Left renal cortex interstitium (tissue), 4 donors: ENCODE measurements around the gene TWF2. TPM values are rescaled to one million over a fixed set of nuclear protein-coding genes. Genes with fewer than 3 reads are reported as not detected.

Experiments
- DNase-seq, 4 donors: peaks; one replicate each; pipeline ENCODE4 v3.0.0-alpha.2; 2013; ENCODE audit warnings: low read depth in 4 of 4, low spot score in 2 of 4, missing footprints in 1 of 4
- polyA plus RNA-seq, 4 donors: library from polyadenylated mRNA; unstranded; fragments of 120-200 nt; gene quantifications; one replicate each; pipeline ENCODE4 v1.2.1, GENCODE V29; 2013; ENCODE audit not compliant: insufficient read length in 4 of 4

The TWF2 gene
- polyA plus RNA-seq, 4 donors, result 25.9 to 40.3 (median 32.0) TPM

DNA sequence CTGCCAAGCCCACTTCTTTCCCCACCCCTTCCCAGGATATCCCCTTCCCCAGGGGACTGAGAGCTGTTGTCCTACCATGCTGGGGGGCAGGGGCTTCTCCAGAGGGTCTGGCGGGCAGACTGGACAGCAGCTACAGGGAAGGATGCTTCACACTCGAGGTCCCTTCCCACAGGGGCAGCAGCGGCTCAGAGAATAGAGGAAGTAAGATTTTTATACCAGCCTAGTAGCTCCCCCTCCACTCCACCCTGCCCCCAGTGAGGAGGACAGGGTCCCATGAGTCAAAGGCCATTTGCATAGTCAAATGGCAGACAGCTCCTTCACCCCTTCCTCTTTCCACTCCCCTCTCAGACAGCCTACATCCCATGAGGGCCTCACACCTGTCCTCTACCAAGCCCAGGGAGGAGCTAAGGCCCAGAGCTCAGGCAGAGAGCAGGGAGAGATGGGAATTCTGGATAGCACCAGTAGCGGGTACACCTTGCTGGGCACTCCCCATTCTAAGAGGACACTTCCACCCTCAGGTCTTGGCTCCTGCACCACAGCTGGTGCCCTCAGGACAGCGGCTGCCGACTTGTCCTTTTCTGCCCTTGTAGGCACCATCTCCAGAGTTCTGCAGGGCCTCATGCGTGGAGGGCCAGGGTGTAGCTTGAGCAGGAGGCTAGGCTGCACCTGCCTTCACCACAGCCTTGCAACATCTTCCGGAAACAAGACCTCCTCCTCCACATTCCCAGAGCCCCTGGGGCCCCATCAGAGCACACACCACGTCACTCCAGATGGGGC lies 13.3 kb downstream of the TWF2 start, which contains the start of gene TLR9:
TLR9 (minus strand) TSS at position 194 of the 777 bp plus-strand sequence; CDS start at position 78, 116 bp downstream.
- no peak for DNase-seq

DNA sequence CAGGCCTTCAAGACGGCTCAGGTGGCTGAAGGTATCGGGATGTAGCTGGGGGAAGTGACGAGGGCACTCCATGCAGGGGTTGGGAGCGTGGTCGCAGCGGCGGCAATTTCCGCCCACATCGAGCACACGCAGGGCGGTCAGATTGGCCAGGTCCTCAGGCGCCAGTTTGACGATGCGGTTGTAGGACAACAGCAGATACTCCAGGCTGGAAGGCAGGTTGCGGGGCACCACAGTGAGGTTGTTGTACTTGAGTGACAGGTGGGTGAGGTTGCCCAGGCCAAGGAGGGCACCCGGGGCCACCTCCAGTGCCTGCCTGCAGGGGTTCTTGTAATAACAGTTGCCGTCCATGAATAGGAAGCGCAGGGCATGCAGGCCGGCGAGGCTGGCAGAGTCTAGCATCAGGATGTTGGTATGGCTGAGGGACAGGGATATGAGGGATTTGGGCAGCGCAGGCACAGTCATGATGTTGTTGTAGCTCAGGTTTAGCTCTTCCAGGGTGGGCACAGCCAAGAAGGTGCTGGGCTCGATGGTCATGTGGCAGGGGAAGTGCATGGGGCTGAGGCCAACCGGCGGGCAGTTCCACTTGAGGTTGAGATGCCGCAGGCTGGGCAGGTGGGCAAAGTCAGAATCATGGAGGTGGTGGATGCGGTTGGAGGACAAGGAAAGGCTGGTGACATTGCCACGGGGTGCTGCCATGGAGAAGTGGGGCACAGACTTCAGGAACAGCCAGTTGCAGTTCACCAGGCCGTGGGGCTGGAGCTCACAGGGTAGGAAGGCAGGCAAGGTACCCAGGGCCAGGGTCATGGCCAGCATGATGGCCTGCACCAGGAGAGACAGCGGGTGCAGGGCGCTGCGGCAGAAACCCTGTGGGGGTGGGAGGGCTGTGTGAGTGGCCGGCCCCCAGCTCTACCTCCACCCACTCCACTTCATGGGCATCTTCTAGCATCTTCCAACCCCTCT lies 15.2 kb downstream of the TWF2 start:
- DNase-seq, result no peak

DNA sequence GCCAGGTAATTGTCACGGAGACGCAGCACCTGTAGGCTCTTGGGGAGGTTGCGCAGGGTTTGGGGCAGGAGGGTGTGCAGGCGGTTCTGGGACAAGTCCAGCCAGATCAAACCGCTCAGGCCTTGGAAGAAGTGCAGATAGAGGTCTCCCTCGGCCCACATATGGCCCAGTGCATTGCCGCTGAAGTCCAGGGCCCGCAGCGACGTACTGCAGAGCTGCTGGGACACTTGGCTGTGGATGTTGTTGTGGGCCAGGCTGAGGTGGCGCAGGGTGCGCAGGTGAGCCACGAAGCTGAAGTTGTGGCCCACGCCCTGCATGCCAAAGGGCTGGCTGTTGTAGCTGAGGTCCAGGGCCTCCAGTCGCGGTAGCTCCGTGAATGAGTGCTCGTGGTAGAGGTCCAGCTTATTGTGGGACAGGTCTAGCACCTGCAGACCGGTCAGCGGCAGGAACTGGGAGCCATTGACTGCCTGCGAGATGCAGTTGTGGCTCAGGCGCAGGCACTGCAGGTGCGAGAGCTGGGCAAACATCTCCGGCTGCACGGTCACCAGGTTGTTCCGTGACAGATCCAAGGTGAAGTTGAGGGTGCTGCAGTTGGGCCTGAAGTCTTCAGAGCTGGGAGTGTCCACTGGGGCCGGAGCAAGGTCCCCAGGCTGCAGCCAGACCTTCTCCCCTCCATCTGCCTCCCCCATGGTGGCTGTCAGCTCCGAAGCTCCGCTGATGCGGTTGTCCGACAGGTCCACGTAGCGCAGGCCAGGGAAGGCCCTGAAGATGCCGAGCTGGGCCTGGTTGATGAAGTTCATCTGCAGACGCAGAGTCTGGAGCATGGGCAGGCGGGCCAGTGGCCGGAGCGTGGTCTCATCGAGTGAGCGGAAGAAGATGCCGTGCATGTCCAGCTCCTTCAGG lies 16.4 kb downstream of the TWF2 start:
- no peak for DNase-seq

DNA sequence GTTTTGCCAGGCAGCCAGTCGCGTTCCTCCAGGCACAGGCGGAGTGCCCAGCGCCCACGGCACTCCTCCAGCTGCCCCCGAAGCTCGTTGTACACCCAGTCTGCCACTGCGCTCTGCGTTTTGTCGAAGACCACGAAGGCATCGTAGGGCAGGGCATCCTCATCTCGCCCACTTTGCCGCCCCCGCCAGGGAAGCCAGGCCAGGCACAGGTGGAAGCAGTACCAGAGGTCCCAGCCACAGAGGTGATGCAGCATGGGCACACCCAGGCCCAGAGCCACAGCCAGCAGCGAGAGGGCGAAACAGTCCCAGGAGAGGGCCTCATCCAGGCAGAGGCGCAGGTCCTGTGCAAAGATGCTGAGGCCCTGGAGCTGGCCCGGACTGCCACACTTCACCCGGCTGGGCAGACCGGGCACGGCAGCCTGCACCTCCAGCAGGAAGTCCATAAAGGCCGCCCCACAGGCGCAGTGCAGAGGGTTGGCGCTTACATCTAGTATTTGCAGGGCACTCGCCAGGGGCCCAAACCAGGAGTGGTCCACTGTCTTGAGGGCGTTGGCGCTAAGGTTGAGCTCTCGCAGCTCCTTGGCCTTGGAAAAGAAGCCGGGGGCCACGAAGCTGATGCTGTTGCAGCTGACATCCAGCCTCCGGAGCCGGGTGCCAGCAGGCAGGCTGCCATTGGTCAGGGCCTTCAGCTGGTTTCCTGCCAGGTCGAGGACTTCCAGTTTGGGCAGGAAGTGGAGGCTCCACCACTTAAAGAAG lies 17.2 kb downstream of the TWF2 start:
- no peak for DNase-seq

DNA sequence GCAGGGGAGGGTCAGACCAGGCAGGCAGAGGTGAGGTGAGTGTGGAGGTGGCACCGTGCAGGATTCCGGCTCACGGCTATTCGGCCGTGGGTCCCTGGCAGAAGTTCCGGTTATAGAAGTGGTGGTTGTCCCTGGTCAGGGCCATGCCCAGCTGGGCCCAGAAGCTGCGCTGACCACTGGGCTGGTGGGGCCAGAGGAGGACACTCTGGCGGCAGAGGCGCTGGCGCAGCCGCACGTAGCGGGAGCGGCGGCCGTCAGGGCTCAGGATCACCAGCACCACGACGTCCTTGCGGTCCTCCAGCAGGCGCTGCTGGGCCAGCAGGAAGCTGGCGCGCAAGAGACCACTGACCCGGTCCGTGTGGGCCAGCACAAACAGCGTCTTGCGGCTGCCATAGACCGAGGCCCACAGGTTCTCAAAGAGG lies 17.8 kb downstream of the TWF2 start:
- DNase-seq, result no peak

DNA sequence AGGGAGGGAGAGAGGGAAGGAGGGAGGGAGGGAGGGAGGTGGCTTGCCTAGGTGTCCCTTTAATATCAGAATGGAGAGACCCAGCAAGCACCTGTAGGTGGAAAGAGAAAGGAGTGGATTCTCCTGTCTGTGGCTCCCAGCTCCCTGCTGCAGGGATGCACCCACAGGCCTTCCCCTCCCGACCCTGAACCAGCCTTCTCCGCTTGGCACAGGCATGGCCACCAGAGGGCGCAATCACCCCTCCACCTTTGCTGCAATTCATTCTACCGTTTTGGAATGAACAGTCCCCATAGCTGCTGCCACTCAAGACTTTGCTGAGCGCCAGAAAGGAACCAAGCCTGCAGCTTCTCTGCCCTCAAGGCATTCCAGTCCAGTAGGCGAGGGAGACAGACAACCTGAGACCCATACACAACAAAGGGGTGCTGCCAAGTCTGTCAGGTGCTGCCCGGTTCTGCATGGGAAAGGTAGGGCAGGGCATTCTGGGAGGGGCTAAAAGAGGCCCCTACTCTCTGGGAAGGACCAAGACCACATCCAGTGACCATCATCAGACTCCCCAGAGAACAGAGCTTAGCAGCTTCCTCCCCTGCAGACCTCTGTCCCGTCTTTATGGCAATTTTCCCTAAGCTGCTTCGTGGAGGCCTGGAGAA lies 18.5 kb downstream of the TWF2 start:
- peak in 1 of 4 donors; percentile 76 for DNase-seq

DNA sequence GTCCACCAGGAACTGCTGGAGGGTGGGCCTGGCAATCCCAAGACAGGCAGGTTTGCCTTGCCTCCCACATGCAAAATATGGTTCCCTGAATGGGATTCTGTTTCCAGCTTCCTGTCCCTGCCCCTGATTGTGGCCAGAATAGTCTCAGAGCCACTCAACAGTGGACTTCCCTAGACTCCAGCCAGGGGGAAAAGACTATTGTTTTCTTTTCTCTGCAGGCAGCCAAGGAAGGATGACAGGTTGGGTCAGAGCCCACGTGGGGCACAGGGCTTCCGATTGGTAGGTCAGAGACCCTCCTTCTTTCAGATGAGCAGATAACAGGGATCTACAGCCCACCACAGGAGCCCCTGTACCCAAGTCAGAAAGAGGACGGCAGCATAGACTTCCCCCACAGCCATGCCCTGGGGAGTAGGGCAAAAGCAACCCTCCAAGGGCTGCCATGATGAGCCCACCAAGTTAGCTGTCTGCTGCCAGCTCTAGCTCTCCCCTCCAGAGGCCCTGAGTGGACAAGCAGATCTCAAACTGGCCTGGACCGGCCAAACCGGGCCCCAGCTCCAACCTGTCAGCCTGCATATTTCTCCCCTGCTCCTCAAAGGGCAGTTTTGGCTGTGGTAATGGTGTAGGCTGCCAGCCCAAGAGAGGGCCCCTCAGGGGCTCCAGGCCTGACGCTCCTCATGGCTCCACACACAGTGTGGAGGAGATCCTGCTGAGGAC lies 19.9 kb downstream of the TWF2 start:
- DNase-seq, result peak in 1 of 4 donors; percentile 50

DNA sequence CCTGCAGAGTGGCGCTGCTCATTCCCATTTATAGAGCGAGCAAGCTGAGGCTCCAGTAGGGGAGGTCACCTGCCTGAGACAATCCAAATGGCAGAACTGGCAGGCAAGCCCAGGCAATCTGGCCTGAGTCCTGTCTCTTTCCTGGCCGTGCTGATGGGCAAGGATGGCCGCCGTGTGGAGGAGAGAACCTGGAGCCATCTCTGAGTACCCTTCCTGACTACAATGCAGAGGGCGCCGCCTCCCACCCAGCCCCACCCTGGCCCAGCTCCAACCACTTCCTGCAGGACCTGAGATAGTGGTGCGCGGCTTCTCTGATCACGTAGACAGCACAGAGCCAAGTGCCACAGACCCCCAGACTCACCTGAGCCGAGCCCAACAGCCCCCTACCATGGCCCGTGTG lies 20.5 kb downstream of the TWF2 start:
- no peak for DNase-seq

DNA sequence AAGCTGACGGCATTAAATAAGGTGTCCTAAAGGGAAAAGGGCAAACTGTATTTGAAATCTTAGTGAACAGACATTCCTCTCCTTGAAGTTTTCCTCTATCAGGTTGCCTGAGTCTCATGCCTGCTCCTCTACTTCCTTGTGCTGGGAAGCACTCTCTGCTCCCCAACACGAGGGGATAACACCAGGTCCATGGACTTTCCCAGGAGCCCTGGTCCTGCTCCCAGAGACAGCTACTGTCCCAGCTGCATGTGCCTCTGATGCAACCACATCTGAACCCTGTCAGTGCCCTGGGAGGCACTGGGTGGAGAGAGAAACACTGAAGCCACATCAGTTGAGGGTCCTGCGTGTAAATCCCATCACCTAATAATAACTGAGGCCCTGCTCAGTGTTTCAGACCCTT lies 20.9 kb downstream of the TWF2 start:
- DNase-seq, result no peak

DNA sequence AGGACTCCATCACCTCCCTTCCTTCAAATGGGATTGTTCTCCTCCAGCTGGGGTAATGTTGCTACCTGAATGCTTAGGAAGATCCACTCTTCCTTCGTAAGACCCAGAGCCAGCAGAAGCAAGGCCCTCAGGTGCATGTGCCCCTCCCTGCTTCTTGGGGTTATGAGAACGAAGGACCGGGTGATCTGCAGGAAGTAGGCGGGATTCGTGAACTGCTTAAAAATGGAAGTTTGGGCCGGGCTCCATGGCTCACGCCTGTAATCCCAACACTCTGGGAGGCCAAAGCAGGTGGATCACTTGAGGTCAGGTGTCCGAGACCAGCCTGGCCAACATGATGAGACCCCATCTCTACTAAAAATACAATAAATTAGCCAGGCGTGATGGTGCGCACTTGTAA lies 21.6 kb downstream of the TWF2 start:
- no peak for DNase-seq

DNA sequence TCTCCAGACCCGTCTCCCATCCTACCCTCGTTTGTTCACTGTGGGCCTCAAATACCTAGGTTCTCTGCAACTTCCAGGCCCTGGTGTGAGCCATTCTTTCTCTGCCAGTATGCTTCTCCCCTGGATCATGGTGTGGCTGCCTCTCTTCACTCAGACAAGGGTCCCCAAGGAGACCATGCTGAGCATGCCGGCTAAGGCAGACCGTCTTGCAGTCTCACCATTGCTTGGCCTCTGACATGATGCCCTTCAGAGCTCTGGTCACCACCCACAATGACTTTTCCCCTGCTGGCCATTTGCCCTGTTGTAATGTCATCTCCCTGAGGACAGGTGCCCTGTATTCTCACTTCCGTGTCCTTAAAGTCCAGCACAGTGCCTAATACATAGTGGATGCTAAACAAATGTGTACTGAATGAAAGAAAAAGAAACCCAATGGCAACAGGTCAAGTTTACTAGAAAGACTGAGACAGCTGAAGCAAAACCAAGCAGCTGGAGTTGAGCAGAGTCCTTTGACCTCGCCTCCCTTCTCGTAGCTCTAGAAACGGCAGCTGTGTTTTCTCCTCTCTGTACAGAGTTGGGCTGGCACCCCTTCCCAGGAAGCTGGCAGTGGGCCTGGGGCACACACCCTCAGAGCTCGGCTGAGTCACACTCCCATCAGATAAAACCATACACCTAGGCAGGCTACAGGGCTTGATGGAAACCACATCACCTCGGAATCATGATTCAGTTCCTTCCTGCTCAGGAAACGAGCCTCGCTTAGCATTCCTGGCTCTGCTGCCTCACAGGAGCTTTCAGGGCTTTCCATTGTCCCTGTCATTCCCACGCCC lies 22.2 kb downstream of the TWF2 start:
- peak in 1 of 4 donors; percentile 33 for DNase-seq

DNA sequence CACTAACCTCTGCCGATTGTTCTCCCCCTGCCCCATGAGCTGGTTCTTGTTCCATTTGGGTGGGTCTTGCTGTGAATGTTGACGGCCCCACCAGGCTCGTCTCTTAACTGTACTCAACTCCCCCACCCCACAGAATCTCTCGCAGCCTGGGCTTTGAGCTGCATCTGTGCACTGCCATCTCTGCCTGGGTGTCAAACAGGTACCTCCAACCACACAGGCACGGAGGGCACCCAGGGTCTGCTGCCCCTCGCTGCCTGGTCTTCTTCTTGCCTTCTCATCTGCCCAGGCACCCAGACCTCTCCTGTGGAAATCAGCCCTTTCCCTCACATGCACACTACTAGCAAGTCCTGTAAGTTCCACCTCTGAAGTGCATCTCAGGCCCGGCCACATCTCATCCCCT lies 23.6 kb downstream of the TWF2 start:
- DNase-seq, result no peak

DNA sequence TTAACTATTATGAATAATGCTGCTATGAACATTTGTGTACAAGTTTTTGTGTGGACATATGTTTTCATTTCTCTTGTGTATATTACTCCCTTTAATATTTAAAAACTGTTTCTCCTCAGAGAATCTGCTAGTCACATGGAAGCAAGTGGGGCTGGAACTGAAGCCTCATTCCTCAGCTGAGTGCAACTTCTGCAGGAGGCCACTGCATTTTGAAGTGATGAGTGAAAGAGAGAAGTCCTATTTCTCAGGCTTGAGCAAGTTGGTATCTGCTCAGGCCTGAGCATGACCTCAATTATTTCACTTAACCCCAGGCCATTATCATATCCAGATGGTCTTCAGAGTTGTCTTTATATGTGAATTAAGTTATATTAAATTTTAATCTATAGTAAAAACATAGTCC lies 25.1 kb downstream of the TWF2 start:
- DNase-seq, result no peak

DNA sequence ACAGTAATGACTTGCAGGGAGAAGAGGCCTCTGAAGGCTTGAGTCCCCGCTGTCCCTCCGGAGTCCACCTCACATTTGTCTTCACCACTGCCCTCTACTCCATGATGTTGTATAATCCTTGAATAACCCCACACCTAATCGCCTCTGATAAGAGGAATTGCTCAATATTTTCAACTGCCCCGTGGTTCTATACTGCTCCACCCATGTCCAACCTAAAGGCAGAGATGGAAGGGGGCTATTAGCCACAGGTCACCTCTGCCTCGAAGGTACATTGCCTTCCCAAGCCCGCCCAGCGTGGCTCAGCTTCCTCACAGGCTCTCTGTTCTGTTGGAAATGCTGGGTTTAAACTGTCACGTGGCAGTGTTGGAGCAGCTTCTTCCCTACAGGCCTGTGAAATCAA lies 26.0 kb downstream of the TWF2 start:
- no peak for DNase-seq

DNA sequence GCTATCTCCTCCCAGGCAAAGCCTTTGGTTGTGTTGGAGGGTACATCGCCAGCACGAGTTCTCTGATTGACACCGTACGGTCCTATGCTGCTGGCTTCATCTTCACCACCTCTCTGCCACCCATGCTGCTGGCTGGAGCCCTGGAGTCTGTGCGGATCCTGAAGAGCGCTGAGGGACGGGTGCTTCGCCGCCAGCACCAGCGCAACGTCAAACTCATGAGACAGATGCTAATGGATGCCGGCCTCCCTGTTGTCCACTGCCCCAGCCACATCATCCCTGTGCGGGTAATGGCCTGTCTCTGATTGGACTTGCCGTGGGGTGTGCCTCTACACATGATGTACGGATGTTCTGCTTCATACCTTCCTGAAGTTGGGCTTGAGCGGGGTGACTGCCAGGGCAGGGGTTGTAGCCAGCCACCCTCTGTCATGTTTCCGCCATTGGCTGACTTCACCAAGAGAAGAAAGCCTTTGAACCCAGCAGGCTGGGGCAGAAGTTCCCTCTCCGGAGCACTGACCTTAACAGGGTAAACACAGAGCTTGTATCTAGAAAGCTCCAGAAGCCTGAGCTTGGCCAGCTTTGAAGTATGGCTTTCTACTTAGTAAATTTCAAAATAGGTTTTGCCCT lies 27.6 kb downstream of the TWF2 start:
- no peak for DNase-seq

DNA sequence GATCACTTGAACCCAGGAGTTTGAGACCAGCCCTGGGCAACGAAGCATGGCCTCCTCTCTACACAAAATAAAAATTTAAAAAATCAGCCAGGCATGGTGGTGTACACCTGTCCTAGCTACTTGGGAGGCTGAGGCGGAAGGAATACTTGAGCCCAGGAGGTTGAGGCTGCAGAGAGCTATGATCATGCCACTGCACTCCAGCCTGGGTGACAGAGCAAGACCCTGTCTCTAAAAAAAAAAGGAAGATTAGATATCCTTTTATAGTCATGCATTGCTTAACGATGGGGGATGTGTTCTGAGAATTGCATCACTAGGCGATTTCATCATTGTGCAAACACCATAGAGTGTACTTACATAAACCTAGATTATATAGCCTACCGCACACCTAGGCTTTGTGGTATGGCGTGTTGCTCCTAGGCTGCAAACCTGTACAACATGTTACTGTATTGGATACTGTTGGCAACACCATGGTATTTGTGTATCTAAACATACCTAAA lies 28.4 kb downstream of the TWF2 start:
- no peak for DNase-seq

DNA sequence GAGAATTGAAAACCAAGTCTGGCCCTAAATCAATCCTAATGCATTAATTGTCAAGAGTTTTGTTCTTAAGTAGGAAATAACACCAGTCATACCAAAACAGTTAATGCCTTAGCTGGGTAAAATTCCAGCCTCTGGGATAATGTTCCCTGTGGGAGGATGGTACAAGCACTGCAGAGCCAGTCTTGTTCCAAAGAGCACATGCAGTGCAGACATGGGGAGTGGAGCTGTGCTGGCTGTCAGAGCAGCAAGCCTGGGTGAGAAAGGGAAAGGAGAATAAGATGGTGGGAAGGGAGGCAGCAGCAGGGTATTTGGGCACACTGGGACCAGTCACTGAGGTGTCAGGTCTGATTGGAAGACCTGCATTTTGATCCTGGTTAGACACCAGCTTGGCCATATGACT lies 28.9 kb downstream of the TWF2 start:
- DNase-seq, result no peak
